Gastroesophageal sphincter (tissue), 3 donors: Measurements from ENCODE around the gene CIROP.

ENCODE experiments used
- POLR2A ChIP-seq, 2 donors: fragments of 450-650 bp; IDR thresholded peaks; one replicate each; pipeline ENCODE4 v1.6.1; 2017; ENCODE audit warnings: antibody characterized with exemption in 2 of 2, mild to moderate bottlenecking in 2 of 2, moderate library complexity in 1 of 2
- POLR2AphosphoS5 ChIP-seq: sonication (generic); formaldehyde crosslinking; IDR thresholded peaks from one replicate; pipeline ENCODE4 v1.6.1; 2017; ENCODE audit warnings: antibody characterized with exemption
- TF ChIP-seq, protein P1 (sequence below), 4 experiments: fragments of 200-600 bp in 2 of 4; fragments of 450-650 bp in 2 of 4; sonication (generic) in 1 of 4; IDR thresholded peaks; one replicate each; pipeline ENCODE4 v1.5.1; 2017 to 2019; ENCODE audit warnings: antibody characterized with exemption in 4 of 4, mild to moderate bottlenecking in 2 of 4, moderate library complexity in 2 of 4

DNA sequence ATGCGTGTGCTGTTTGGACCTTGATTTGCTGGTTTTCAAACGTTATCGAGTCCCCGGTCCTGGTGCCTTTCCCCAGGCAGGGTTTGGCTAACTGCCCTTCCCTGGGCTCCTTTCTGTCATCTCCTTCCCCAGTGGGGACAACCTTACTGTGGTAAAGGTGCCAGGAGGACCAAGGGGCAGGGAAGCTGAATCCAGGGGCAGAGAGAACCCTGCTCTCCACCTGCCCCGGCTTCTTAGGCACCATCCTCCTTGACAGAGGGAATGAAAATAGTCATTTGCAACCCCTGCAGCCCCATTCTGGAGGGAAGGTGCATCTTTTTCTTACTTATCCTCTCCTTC, 9.3 kb upstream of the CIROP start:
- TF ChIP-seq, protein P1, sequence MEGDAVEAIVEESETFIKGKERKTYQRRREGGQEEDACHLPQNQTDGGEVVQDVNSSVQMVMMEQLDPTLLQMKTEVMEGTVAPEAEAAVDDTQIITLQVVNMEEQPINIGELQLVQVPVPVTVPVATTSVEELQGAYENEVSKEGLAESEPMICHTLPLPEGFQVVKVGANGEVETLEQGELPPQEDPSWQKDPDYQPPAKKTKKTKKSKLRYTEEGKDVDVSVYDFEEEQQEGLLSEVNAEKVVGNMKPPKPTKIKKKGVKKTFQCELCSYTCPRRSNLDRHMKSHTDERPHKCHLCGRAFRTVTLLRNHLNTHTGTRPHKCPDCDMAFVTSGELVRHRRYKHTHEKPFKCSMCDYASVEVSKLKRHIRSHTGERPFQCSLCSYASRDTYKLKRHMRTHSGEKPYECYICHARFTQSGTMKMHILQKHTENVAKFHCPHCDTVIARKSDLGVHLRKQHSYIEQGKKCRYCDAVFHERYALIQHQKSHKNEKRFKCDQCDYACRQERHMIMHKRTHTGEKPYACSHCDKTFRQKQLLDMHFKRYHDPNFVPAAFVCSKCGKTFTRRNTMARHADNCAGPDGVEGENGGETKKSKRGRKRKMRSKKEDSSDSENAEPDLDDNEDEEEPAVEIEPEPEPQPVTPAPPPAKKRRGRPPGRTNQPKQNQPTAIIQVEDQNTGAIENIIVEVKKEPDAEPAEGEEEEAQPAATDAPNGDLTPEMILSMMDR (IDR thresholded peaks at IDR 0.05), result no peak
- TF ChIP-seq POLR2A (IDR thresholded peaks at IDR 0.05), result no peak
- TF ChIP-seq POLR2AphosphoS5, result no peak
